ENCODE data around the gene CABP7.

- no peak for TF ChIP-seq POLR2A (IDR thresholded peaks at IDR 0.05; ENCODE audit: low read length)
- no peak for TF ChIP-seq GATA1 (IDR thresholded peaks at IDR 0.05; ENCODE audit: low read depth, low read length)
These were observed 9.4 kb downstream of the CABP7 start for GRCh38 chr22:29729161-29729560.
